ENCODE data around the gene DUSP12.

DNA sequence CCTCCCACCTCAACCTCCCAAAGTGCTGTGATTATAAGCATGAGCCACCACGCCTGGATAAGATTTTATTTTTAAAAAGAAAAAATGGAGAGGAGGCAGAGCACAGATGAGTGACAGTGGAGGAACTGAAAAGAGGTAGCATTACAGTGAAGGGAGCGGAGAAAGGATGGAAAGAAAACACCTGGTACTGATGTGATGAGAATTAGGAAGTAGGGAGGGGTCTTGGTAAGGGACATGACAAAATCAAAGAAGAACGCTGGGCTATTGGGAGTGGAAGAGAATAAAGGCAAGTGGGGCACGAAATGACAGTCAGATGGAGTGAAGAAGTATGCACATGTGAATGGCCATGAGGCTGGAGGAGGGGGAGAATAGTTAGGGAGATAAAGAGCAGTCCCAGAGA, 40.2 kb upstream of the DUSP12 start:
- TF ChIP-seq, protein P1, sequence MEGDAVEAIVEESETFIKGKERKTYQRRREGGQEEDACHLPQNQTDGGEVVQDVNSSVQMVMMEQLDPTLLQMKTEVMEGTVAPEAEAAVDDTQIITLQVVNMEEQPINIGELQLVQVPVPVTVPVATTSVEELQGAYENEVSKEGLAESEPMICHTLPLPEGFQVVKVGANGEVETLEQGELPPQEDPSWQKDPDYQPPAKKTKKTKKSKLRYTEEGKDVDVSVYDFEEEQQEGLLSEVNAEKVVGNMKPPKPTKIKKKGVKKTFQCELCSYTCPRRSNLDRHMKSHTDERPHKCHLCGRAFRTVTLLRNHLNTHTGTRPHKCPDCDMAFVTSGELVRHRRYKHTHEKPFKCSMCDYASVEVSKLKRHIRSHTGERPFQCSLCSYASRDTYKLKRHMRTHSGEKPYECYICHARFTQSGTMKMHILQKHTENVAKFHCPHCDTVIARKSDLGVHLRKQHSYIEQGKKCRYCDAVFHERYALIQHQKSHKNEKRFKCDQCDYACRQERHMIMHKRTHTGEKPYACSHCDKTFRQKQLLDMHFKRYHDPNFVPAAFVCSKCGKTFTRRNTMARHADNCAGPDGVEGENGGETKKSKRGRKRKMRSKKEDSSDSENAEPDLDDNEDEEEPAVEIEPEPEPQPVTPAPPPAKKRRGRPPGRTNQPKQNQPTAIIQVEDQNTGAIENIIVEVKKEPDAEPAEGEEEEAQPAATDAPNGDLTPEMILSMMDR (IDR thresholded peaks at IDR 0.05; ENCODE audit: low read depth, low read length): no peak
- TF ChIP-seq EZH2phosphoT487 (IDR thresholded peaks at IDR 0.05; ENCODE audit: low read depth): no peak
